ENCODE data around the gene GATAD2A.
A peak's percentile ranks its signal among the peaks of the same experiment; 100 is the strongest.
"Not testable (repeated sequence)": the region's sequence is repeated elsewhere in the genome, so short reads cannot be mapped to it uniquely, and the experiment has no call there.

Gene GATAD2A

DNA sequence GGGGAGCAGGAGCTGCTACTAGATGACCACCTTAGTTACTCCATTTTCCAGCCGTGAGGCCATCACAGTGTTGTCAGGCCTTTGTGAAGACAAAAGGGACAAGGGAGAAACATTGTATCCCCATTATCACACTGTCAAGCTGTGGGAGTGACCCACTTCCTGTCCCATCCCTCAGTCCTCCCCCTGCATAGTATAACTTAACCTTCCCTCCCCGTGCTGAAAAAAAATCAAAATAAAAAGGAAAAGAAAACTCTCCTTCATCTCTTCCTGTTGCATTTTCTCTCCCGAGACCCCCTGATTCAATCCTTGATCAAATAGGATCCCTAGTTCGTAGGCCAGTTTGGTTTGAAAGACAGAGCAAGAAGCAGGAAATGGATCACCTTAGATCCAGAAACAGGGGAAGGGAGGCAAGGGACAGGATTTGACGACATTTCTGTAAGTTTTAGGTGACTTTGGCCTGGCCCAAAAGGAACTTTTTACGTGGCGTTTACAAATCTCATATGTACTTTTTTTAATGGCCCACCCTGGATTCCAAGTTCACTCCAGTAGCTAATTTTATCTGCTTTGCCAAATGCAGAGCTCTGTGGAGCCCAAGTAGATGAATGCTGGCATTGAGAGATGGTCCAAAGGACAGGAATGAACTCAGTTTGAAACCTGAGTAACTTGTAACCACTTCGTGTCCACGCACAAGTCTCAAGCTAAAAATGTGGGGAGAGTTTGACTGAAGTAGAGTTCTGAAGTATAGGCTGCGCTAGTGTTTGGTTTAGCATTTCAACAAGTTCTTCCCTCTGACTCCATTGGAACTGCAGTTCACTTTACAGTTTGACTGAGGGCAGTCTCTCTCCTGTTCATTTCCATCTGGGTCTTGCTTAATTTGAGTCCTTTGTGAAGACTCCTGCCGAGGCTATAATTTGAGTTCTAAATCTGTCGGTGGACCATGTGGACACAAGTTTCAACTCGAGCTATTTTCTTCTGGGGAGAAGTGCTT is 16.6 kb upstream of the GATAD2A start:
- TF ChIP-seq CTCF (IDR thresholded peaks at IDR 0.05; ENCODE audit: insufficient read depth, low read depth, low read length, missing control alignments), result no peak

GRCh38 chr19:19389683-19390082 is 15.8 kb upstream of the GATAD2A start:
- not testable (repeated sequence) for DNase-seq (ENCODE audit: low read depth); H3K4me3 ChIP-seq (ENCODE audit: low read depth, low read length)

More for the DNA sequence above, 16.6 kb upstream of the GATAD2A start:
- no peak for DNase-seq (ENCODE audit: low read depth)
- H3K4me3 ChIP-seq (ENCODE audit: low read depth, low read length), result no peak overlapping the region

DNA sequence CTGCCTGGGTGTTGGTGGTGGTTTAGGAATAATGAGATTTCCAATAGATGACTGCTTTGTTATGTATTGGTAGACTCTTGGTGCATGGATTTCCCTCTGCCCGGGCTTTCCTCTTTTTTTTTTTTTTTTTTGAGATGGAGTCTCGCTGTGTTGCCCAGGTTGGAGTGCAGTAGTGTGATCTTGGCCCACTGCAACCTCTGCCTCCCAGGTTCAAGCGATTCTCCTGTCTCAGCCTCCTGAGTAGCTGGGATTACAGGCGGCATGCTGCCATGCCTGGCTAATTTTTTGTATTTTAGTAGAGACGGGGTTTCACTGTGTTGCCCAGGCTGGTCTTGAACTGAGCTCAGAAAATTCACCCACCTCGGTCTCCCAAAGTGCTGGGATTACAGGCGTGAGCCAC is 11.1 kb upstream of the GATAD2A start:
- not testable (repeated sequence) for DNase-seq (ENCODE audit: low read depth); H3K4me3 ChIP-seq (ENCODE audit: low read depth, low read length)

GRCh38 chr19:19399733-19400433 is 5.6 kb upstream of the GATAD2A start:
- no peak overlapping the region for H3K4me3 ChIP-seq (ENCODE audit: low read depth, low read length)
- no peak for DNase-seq (ENCODE audit: low read depth)
- TF ChIP-seq CTCF (IDR thresholded peaks at IDR 0.05; ENCODE audit: insufficient read depth, low read depth, low read length, missing control alignments), result no peak

- DNase-seq (ENCODE audit: low read depth), result no peak
- no peak overlapping the region for H3K4me3 ChIP-seq (ENCODE audit: low read depth, low read length)
- no peak for TF ChIP-seq CTCF (IDR thresholded peaks at IDR 0.05; ENCODE audit: insufficient read depth, low read depth, low read length, missing control alignments)
Observed at GRCh38 chr19:19402656-19403372, 2.7 kb upstream of the GATAD2A start.

GRCh38 chr19:19403373-19403901 is 2.0 kb upstream of the GATAD2A start:
- no peak for DNase-seq (ENCODE audit: low read depth)
- no peak overlapping the region for H3K4me3 ChIP-seq (ENCODE audit: low read depth, low read length)
- TF ChIP-seq CTCF (IDR thresholded peaks at IDR 0.05; ENCODE audit: insufficient read depth, low read depth, low read length, missing control alignments), result no peak

- peak; percentile 52 for DNase-seq (ENCODE audit: low read depth)
- peak overlapping the region; percentile 81 for H3K4me3 ChIP-seq (ENCODE audit: low read depth, low read length)
- no peak for TF ChIP-seq CTCF (IDR thresholded peaks at IDR 0.05; ENCODE audit: insufficient read depth, low read depth, low read length, missing control alignments)
Observed at GRCh38 chr19:19405971-19406877, 749 bp downstream of the GATAD2A start.
